ENCODE results near the gene SPAG9.

SPAG9 gene

DNA sequence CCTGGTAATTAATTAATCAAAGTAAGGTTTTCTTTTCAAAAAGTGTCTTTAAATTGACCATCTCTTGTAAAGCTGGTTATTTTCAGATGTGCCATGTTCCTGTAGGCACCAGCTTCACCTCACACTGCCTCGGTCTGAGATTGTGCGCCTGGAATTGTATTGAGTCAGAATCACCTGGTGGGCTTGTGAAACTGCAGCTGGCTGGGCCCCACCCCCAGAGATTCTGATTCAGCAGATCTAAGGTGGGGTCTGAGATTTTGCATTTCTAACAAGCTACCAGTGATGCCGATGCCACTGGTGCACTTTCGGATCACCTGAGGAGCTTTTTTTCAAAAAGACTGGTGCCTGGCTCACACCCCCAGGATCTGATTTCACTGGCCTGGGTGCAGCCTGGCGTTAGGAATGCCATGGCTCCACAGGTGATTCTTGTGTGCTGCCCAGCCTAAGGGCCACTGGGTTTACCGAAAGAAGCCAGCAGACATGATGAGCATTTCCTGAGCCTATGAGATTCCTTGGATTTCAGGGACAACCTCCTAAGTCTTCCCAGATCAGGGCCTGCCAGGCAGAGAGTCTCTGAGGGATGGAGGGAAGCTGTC, 195.3 kb downstream of the SPAG9 start:
- H3K4me3 Mint-ChIP-seq, result no peak overlapping the region
- no peaks in the 10 kb centered on the region for H3K36me3 Mint-ChIP-seq
- no peak for DNase-seq (ENCODE audit: low spot score in 2 of 2)
- H3K9me3 Mint-ChIP-seq, result no peaks in the 10 kb centered on the region
- peaks cover 58% of the 10 kb centered on the region for H3K4me1 Mint-ChIP-seq
- no peak for ATAC-seq
- H3K27ac Mint-ChIP-seq, result peak overlapping the region; percentile 27

DNA sequence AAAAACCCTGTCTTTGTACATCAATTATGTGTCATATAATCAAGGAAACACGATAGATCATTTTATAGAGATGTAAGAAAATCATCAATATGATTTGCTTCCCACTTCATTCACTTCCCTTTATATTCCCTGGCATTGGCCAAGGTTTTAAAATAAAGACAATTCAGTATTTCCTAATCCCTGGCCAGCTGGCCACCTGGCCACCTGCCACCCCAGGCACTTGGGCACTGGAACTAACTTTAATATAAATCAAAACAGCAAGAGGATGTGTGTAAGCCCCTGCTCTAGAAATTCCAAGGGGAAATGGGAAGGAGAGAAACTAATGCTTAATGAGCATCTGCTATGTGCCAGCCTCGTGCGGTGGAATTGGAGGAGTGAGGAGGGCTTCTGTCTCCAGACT, 195.9 kb downstream of the SPAG9 start:
- no peaks in the 10 kb centered on the region for H3K9me3 Mint-ChIP-seq
- ATAC-seq (no peak), DNase-seq (ENCODE audit: low spot score in 2 of 2) (no peak)
- peaks cover 59% of the 10 kb centered on the region for H3K4me1 Mint-ChIP-seq
- H3K4me3 Mint-ChIP-seq, result no peak overlapping the region
- no peaks in the 10 kb centered on the region for H3K36me3 Mint-ChIP-seq
- H3K27ac Mint-ChIP-seq, result no peak overlapping the region

- DNase-seq (ENCODE audit: low spot score in 2 of 2) (no peak), ATAC-seq (no peak)
- H3K4me3 Mint-ChIP-seq, result no peak overlapping the region
- H3K9me3 Mint-ChIP-seq, result no peaks in the 10 kb centered on the region
- no peak overlapping the region for H3K27ac Mint-ChIP-seq
- H3K4me1 Mint-ChIP-seq, result peaks cover 61% of the 10 kb centered on the region
- H3K36me3 Mint-ChIP-seq, result no peaks in the 10 kb centered on the region
Observed at GRCh38 chr17:50924300-50924699, 196.4 kb downstream of the SPAG9 start.

GRCh38 chr17:50923611-50924010, 197.1 kb downstream of the SPAG9 start:
- Mint-ChIP-seq H3K9me3 (no peaks in the 10 kb centered on the region), H3K4me3 (no peak overlapping the region), H3K4me1 (peaks cover 64% of the 10 kb centered on the region), H3K36me3 (no peaks in the 10 kb centered on the region), H3K27ac (no peak overlapping the region)
- DNase-seq (ENCODE audit: low spot score in 2 of 2), result no peak
- no peak for ATAC-seq

- Mint-ChIP-seq H3K36me3 (no peaks in the 10 kb centered on the region), H3K27ac (no peak overlapping the region), H3K4me1 (peaks cover 64% of the 10 kb centered on the region), H3K4me3 (no peak overlapping the region), H3K9me3 (no peaks in the 10 kb centered on the region)
- no peak for DNase-seq (ENCODE audit: low spot score in 2 of 2)
- no peak for ATAC-seq
Observed at GRCh38 chr17:50922721-50923405, 197.8 kb downstream of the SPAG9 start.

DNA sequence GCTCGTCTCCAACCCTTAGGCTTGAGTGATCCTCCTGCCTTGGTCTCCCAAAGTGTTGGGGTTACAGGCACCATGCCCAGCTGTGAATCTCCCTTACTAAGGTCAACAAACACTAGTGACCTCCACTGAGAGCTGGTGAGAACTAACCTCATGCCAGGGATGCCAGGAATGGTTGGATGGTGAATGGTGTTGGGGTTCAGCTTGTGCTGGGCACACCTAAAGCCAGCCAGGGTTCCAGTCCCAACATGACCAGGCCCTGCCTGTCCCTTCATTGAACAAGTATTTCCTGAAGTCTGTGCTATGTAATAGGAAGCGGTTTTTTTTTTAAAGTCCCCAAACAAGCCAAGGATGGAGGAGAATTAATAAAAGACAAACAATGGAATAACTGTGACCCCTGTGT, 198.6 kb downstream of the SPAG9 start:
- Mint-ChIP-seq H3K27ac (peak overlapping the region; percentile 57), H3K9me3 (no peaks in the 10 kb centered on the region), H3K4me3 (no peak overlapping the region), H3K36me3 (no peaks in the 10 kb centered on the region), H3K4me1 (peaks cover 59% of the 10 kb centered on the region)
- DNase-seq (ENCODE audit: low spot score in 2 of 2) (no peak), ATAC-seq (no peak)

DNA sequence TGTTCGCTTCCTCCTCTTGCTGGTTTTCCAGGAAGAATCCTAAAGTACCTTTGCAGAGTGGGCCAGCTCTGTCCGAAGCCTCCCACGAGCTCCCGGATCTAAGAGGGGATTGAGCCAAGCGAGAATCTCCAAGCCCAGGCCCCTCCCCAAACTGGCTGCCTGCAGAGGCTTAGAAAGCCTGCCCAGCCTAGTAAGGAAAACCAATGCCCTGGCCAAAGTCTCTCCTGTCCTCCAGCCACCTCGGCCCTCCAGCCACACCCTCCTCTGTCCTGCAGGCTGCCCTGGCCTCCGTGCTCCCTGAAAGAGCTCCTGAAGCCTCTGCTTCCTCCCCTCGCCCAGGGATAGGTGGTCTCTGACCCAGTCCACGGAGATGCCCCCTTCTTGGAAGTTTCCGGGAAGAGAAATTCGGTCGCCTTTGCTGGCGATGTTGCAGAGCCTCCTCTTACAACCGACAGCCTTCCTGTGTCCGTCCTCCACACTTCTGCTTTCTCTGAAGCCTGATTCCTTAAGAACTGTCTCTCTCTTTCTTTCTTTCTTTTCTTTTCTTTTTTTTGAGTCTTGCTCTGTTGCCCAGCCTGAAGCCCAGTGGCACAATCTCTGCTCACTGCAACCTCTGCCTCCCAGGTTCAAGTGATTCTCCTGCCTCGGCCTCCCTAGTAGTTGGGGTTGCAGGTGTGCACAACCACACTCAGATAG, 199.6 kb downstream of the SPAG9 start:
- no peak for ATAC-seq
- peaks cover 58% of the 10 kb centered on the region for H3K4me1 Mint-ChIP-seq
- H3K36me3 Mint-ChIP-seq, result no peaks in the 10 kb centered on the region
- H3K4me3 Mint-ChIP-seq, result no peak overlapping the region
- DNase-seq (ENCODE audit: low spot score in 2 of 2), result no peak
- no peaks in the 10 kb centered on the region for H3K9me3 Mint-ChIP-seq
- H3K27ac Mint-ChIP-seq, result peak overlapping the region; percentile 97

DNA sequence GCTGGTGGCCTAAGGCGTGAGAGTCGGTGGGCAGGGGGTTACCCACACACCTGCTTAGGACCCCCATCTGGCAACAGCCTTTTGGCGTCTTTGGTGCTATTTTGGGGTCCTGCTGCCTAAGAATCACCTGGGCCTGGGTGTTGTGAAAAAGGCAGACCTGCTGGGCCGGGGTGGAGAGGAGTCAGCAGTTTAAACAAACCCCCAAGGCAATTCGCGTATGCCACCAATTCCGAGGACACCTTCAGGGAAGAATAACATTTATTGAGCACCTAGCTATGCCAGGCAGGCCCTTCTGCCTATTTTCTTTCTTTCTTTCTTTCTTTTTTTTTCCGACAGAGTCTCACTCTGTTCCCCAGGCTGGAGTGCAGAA, 200.6 kb downstream of the SPAG9 start:
- ATAC-seq (no peak), DNase-seq (ENCODE audit: low spot score in 2 of 2) (no peak)
- Mint-ChIP-seq H3K9me3 (no peaks in the 10 kb centered on the region), H3K4me3 (peak overlapping the region; percentile 69), H3K27ac (peak overlapping the region; percentile 97), H3K36me3 (no peaks in the 10 kb centered on the region), H3K4me1 (peaks cover 62% of the 10 kb centered on the region)

GRCh38 chr17:50919321-50920040, 201.2 kb downstream of the SPAG9 start:
- peaks cover 61% of the 10 kb centered on the region for H3K4me1 Mint-ChIP-seq
- H3K9me3 Mint-ChIP-seq, result no peaks in the 10 kb centered on the region
- ATAC-seq (peak; percentile 90), DNase-seq (ENCODE audit: low spot score in 2 of 2) (peak; percentile 54 to 80)
- peak overlapping the region; percentile 69 for H3K4me3 Mint-ChIP-seq
- H3K36me3 Mint-ChIP-seq, result no peaks in the 10 kb centered on the region
- H3K27ac Mint-ChIP-seq, result peak overlapping the region; percentile 97

- Mint-ChIP-seq H3K4me1 (peaks cover 62% of the 10 kb centered on the region), H3K9me3 (no peaks in the 10 kb centered on the region), H3K4me3 (peak overlapping the region; percentile 69), H3K27ac (peak overlapping the region; percentile 97), H3K36me3 (no peaks in the 10 kb centered on the region)
- ATAC-seq, result peak; percentile 67
- no peak for DNase-seq (ENCODE audit: low spot score in 2 of 2)
Observed at GRCh38 chr17:50918933-50919296, 201.8 kb downstream of the SPAG9 start.

DNA sequence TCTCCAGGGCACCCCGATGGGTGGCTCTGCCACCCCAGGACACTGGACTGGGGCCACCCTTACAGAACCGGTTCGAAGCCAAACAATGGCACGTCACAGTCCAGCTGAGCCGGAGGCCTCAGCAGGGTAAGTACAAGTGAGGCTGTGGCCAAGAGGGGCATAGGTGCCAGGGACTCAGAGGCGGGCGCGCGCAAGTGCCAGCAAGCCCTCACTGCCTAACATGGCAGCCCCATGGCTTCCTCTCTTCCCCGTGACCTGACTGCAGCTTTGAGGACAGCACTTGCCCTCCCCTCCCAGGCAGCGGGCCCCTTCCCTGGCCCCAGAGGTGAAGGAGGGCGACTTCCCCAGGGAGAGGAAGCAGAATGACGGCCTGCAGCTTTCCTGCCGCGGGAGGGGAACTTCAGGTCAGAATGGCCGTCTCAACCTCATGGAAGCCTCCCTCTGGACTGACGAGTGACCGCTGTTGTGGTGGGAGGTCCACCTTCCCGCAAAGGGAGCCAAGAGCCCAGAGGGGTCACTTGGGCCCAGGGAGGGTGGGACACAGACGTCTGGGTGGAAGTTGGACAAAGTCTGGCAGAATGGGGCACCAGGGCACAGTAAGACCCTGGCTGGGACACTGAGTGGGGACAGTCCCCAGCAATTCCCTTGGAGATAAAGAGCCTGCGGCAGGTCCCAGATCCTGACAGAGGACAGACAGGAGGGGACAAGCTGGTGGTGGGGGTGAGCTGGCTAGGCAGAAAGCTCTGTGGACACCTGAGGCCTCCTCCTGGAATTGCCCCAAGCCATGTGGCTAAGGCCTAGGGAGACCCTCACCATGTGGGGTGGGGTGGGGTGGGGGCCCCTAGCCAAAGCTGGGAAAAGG, 202.4 kb downstream of the SPAG9 start:
- DNase-seq (ENCODE audit: low spot score in 2 of 2), result no peak
- Mint-ChIP-seq H3K4me3 (peak overlapping the region; percentile 69), H3K27ac (peak overlapping the region; percentile 97), H3K36me3 (no peaks in the 10 kb centered on the region), H3K4me1 (peaks cover 68% of the 10 kb centered on the region), H3K9me3 (no peaks in the 10 kb centered on the region)
- ATAC-seq, result no peak

- H3K36me3 Mint-ChIP-seq, result no peaks in the 10 kb centered on the region
- no peaks in the 10 kb centered on the region for H3K9me3 Mint-ChIP-seq
- no peak overlapping the region for H3K27ac Mint-ChIP-seq
- no peak overlapping the region for H3K4me3 Mint-ChIP-seq
- peaks cover 71% of the 10 kb centered on the region for H3K4me1 Mint-ChIP-seq
- ATAC-seq (no peak), DNase-seq (ENCODE audit: low spot score in 2 of 2) (no peak)
Observed at GRCh38 chr17:50917418-50917743, 203.3 kb downstream of the SPAG9 start.

DNA sequence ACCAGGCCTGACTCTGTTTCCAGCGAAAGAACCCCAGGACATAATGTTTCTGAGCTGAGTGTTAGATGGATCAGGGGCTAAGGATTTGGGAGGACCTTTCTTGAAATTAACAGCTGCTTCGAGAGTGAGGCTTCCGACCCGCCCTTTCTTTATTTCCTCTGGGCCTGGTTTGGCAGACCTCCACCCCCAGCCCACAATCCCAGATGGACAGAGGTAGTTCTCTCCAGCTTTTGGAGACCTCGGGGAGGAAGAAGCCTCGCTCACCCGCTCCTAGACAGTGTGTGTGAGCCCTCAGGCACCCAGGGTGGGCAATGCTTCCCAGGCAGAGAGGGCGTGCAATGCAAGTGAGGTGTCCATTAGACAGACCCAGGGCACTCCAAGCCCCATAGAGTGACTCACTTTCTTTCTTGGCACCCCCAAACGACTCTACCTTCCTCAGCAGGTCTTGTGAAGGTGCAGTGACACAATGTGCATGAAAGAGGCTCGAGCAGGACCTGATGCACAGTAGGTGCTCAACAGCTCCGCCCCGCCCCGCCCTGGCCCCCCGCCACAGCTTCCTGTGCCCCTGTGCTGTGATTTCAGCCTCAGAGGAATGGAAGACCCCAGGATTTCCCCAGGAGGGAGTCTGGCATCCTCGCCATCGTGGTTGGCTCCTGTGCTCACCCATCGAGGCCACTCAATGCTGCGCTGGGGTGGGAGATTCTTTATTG, 203.8 kb downstream of the SPAG9 start:
- DNase-seq (ENCODE audit: low spot score in 2 of 2), result no peak
- ATAC-seq, result no peak
- H3K4me1 Mint-ChIP-seq, result peaks cover 71% of the 10 kb centered on the region
- no peaks in the 10 kb centered on the region for H3K9me3 Mint-ChIP-seq
- peak overlapping the region; percentile 97 for H3K27ac Mint-ChIP-seq
- H3K4me3 Mint-ChIP-seq, result no peak overlapping the region
- H3K36me3 Mint-ChIP-seq, result no peaks in the 10 kb centered on the region

- Mint-ChIP-seq H3K36me3 (peaks cover 6% of the 10 kb centered on the region), H3K27ac (peak overlapping the region; percentile 97), H3K4me1 (peaks cover 72% of the 10 kb centered on the region), H3K4me3 (no peak overlapping the region), H3K9me3 (no peaks in the 10 kb centered on the region)
- ATAC-seq, result peak; percentile 70
- no peak for DNase-seq (ENCODE audit: low spot score in 2 of 2)
Observed at GRCh38 chr17:50916026-50916707, 204.5 kb downstream of the SPAG9 start.
